Epidermal melanocyte (primary cell): ENCODE data around the gene SLC26A6.

ENCODE experiments used
- DNase-seq: peaks from one replicate; pipeline ENCODE4 v3.0.0; 2011; ENCODE audit warnings: low spot score; ENCODE audit not compliant: insufficient read length

SLC26A6 gene

DNA sequence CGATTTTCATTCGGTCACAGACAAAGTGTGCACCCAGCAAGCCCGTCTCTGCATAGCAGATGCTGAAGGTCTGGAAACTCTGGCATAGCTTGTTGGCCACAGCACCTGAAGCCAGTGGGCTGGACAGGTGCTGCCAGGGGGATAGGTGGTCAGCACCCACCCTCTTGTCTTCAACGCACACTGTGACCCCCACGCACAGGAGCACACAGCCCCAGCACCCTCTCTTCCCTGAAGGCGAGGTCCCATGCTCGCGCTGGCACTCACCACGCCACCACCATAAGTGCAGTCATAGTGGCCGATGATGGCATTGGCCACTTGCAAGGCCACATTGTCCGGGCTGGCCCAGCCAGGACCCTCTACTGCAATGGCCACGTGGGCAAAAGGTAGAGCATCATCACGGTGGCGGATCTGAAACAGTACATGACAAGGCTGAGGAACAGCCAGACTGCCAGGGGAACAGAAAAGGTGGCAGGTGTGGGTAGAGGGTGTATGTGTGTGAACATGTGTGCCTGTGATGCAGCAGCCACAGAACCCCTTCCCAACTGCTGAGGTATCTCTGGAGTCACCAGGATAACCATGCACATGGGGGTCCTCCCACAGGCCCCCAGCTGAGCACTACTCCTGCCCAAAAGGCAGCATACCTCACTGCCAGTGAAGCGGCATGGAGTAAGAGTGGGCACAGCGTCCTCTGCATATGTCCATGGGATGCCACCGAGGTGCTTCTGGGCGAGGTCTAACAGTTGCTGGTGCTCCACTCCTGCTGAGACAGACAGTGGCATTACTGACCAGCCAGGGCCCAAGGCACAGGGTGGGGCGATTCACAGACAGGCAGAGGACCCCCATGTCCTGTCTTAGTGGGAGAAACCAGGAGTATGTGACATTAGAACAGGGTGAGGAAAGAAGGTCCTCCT lies 34.3 kb downstream of the SLC26A6 start:
- DNase-seq: no peak

DNA sequence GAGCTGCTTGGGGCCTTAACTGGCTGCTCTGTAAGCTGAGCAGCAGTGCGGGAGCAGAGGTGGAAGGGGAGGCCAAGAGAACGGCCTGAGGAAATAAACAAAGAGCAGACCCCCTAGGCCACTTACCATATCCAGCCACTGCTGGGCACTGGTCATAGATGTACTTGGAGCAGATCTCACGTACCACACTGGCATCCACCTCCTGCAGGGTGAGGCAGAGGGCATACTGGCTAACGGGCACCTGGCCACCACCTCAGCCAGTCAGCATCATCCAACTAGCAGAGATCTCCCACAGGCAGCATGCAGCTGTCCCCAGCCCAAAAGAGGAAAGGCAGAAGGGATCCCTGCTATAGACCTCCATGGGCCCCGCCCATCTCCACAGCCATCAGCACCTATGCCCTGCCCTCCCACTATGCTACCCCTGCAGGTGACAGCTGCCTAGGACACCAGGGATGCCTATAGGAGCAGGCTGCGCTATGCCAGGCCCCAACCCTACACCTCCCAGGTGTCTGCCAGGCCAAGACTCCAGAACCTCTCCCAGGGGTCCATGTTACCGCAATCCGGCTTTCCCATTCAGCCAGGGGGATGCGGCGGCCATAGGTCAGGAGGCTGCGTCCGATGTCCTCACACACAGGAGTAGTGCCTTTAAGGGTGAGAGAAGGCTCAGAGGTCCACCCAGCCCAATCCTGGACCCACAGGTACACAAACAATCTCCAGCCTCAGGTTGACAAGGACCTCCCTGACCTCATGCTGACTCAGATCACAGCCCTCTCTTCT lies 35.6 kb downstream of the SLC26A6 start:
- no peak for DNase-seq

DNA sequence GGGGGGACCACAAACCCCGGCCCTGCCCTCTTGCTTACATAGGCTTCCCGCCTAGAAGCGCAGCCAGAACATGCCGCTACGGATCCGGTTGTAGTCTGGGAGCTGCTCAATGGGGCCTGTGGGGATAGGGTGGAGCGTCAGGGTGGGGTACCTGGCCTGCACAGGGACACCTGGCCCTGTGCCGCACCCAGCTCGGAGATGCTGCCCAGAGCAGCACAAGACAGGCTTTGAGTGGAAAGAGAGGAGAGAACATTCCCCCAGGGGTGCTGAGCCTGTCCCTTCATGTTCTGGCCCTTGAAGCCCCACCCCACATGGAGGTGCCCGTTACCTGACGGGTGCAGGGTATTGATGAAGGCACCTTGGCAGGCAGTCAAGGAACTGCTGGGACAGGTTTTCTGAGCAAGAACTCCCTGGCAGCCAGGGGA lies 36.2 kb downstream of the SLC26A6 start:
- DNase-seq: no peak

DNA sequence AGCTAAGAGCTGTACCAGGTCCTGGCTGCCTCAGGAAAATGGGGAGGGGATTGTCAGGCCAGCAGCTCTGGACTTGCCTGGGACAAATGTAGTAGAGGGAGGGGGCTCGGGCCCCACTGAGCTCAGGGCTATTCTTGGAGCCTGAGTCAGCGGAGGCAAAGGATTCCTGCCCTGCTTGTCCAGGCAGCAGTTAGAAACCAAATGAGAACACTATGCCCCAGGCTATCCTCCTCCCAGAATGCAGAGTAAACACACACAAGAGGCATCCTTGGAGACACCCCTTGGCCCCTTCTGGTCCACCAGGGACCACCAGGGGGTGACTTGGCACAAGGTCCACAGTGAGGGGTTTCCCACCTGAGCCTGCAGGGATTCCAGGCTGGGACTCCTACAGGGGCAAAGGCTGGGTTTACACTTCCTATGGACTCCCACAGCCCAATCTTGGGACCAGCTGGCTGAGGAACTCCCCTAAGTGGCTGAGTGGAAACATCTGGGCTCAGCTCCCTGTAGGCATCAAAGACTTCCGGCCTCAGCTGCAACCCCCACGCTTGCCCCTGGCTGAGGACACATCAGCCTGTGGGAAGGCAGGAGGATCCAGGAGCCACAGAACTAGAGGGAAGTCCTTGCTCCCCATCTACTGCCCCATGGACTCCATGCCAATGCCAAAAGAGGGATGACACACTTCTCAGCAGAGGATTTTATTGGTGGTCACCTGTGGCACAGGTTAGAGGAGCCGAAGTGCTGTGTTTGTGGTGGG lies 36.8 kb downstream of the SLC26A6 start:
- peak; percentile 93 for DNase-seq

DNA sequence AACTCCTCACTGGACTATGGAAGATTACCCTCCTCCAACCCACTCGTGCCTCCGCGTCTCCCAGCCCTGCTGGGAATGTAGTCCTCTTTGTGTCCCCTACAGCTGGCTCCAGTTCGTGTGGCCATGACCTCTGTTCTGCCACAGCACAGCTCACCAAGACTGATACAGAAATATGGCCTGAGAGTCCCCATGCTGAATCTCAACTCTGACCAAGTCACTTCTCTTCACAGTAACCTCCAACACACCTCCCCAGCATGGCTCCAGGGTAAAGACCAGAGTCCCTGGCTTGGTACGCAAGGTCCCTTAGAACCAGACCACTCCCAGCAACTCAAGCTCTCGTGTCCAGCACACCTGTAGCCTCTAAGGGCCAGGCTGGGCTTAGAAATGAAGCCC lies 37.9 kb downstream of the SLC26A6 start:
- no peak for DNase-seq

DNA sequence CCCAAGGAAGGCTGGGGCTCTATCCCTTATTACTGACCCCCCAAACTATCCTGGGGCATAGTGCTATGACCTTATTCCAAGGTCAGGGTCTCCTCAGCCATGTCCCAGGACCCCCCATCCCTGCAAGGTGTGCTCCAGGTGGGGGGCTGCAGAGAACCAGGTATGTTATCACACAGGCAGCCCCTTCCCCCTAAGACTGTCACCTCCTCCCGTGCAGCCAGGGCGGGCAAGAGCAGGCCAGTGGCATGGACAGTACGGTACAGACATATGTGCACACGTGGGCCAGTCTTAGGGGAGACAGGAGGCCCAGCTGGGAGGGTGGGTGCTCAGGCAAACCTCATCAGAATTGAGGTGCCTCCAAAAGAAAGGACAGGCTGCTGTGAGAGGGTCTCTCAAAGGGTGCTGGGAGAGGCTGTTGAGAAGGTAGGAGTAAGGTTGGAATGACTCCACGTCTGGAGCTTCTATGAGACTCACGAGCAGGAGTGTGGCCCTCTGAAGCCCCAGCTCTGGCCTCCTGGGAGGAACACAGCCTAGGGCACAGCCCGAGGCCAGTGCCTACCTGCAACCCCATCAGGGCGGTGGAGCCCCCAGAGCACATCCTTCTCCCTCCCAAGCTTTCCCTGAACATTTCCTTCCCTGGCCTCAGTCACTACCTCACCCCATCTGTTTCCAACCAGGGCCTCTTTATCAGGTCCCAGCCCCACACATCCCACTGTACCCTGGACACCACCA lies 38.4 kb downstream of the SLC26A6 start:
- no peak for DNase-seq

DNA sequence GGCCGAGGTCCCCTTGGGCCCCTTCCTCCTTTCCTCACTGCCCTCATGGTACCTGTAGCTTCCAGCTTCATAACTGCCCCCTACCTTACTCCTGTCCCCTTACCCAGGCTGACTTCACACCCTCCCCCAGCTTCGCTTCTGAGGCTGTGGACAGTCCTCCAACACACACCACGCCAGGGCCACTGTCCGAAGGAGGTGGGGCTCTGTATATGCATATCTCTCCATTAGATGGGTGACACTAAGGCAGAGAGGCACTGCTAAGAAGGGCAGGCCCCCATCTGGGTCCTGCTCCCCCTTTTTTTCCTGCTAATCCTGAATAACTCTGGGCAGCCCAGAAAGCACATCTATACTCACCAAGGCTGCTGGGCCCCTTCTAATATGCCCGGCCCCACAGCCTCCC lies 39.1 kb downstream of the SLC26A6 start:
- DNase-seq: no peak

DNA sequence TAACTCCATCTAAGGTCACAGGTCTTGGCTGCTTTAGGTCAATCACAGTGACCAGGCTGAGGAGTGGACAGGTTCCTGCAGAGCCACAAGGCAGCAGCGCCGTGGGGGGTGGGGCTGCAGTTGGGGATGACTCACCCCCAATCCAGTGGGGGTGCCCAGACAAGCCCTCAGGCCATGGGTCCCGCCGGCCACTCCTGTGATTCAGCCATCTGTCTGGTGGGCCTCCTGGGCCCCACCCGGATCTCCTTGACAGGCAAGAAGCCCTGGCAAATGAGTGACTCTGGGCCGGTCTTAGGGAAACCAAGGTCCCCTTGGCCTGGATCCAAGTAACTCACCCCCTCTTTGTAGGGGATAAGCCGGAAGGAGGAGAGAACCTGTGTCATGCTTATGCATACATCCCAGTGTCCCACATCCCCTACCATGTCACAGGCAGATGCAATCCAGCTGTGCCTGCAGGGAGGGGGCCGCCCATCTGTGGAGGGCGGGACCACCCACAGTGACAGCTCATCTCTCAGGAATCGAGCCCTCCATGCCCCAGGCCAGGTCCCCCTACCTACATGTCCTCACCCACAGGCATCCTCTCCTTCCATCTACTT lies 39.6 kb downstream of the SLC26A6 start:
- peak; percentile 58 for DNase-seq

DNA sequence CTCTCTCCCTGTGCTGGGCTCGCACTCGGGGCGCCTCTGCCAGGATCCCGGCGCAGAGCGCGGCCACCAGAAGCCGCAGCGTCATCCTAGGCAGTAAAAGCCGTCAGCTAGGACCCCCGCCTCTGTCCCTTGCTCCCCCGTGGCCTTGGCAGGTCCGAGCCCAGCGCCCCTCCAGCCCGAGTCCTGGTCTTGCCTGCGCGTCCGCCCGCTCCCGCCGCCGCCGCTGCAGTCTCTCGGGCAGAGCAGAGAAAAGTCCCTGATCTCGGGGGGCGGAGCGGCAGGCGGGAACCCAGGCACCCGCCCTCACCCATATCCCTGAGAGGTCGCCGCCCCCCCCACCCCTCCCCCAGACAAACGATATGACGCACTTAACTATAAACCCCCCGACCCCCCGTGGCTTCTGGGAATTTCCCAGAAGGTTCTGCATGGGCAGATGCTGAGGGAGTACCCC lies 40.2 kb downstream of the SLC26A6 start, which contains the start of gene COL7A1:
Gene COL7A1 (minus strand): TSS at position 255 of the 451 bp plus-strand sequence. CDS start 170 bp downstream, at position 85.
- DNase-seq: no peak

DNA sequence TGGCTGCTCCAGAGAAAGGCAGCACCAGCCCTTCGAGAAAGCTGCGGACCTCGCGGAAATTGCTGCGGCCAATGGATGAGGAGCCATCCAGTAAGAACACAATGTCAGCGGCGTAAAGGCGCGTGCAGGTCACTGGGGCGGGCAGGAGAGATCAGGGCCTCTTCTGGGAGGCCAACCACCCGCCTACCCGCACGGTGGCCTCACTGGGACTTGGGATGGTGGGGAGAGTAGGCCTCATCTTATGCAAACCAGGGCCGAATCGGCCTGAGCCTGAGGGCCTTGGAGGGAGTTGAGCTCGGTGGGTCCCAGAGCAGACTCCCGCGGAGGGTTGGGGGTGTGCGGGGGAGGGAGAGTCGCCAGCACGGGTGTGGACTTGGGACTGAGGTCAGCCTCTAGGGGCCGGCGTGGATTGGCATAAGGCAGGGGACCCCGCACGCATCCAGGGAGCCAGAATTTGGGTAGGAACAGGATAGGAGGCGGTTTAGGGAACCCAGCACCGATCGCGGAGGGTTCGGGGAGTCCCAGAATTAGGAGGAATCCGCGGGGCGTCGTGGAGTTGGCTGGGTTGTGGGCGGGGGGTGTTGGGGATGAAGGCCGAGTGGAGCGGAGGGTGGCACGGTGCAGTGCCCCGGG lies 40.7 kb downstream of the SLC26A6 start:
- no peak for DNase-seq

DNA sequence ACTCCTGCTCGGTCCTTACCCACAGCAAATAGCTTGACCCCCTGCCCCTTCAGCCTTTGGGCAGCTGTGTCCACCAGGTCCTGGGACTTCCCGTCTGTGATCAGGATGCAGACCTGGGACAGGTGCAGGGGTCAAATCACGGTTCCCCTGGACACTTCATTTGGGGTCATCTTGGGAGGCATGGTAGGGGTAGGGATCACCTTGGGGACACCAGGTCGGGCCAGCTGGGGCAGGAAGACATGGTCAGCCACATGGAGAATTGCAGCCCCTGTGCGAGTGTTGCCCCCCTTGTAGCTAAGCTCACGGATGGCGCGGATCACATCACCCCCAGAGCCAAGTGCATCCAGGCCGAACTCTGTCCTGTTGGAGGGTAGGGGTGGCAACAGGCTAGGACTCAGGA lies 41.9 kb downstream of the SLC26A6 start:
- DNase-seq: no peak

DNA sequence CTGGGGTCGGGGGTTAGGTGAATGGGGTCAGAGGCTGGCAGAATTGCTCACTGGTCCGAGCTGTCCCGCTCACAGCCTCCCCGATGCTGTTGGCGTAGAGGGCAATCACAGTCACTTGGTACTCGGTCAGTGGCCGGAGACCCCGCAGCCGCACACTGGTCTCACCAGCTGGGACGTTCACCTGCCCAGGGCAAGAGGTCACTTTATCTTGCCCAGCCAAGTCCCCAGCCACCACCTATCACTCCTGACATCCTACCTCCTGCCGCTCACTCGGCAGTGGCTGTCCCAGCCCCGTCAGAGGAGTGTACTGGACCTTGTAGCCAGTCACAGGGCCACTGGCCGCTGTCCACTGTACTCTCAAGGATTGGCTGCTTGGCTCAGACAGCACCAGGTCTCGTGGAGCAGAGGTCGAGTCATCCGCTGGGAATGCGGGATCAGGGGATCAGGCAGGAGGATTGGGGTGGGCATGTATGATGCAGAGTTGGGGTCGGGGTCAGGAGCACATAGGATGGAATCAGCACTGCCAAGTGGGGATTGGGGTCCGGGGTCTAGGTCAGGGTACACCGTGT lies 42.7 kb downstream of the SLC26A6 start:
- no peak for DNase-seq

DNA sequence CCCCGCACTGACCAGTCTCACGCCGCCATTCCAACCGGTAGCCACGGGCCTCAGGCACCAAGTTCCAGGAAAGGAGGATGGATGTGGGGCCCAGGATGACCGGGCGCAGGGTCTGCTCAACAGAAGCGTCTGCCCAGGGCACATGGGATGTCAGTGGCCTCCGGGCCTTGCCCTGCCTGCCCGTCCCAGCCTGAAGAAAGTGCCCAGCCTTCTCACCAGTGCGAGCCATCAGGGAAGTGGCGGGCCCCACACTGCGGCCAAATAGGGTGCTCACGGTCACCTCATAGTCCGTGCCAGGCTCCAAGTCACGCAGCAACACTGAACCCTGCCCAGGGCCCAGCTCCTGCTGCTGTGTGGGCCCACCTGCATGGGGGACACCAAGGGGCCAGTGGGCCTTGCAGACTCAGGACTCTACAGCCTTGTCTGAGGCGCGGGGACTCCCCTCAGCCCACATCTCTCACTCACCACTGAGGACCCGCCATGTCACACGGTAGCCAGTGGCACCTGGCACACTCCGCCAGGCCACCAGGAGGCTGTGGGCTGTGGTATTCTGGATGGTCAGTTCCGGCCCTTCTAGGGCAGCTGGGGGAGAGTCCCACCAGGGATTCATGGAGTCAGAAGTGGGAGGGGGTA lies 43.3 kb downstream of the SLC26A6 start:
- no peak for DNase-seq

DNA sequence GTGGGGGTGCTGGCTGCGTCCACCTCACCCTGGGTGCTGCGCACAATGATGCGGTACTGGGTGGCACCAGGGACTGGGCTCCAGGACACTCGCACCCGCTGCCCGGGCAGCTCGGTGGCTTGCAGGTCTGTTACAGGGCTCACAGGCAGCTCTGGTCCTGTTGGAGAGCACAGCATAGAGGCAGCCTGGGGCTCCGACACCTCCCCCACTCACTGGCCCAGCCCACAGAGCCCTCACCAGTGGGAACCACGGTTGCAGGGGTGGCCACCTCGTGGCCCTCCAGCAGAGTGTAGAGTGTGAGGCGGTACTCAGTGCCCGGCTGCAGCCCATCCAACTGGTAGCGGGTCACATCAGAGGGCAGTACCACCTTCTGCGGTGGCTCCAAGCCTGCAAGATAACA lies 43.8 kb downstream of the SLC26A6 start:
- DNase-seq: no peak

DNA sequence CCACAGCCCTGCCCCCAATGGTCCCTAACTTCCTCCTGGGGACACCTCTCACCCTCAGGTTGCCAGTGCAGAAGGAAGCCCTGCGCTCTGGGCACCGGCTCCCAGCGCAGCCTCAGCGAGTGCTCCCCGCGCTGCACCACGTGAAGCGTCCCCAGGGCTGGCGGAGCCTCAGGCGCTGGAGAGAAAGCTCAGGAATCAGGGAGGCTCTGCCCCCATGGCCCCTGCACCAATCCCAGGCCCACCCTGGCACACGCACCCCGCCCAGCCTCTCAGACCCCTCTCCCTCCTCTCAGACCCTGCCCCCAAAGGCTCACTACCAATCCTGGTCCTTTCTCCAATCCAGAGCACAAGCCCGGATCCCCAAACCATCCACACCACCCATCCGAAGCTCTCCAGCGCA lies 47.0 kb downstream of the SLC26A6 start:
- DNase-seq: no peak

DNA sequence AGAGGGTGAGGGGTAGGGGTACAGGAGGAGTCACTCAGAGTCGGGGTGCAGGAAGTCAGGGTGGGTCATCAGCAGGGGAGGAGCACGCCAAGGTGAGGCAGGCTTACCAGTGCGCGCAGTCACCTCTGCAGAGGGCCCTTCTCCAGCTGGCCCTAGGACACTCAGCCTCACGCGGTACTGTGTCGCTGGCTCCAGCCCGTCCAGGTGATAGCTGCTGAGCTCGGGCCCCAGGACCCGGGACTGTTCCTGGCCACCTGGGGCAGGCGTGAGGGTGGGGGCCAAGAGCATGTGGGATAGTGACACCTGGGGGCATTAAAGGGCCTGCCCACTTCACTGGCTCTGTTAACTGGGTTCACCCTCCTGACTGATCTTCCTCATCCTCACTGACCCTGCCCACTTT lies 47.6 kb downstream of the SLC26A6 start:
- no peak for DNase-seq

DNA sequence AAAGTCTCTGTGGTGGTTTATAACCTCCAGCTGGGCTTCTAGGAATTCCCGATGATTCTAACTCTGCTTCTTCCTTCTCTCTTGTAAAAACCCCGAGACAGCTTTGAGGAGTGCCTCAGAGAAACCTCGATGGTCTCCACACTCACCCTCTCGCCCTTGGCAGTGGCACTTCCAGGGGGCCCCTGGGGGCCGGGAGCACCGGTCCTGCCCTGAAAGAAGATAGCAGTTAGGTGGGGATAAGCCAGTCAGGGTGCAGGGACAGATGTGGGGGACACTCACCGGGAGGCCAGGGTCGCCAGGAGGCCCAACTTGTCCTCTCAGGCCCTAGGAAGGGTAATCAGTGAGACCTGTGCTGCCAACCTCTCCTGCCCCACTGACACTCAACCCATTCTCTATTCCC lies 49.9 kb downstream of the SLC26A6 start:
- DNase-seq: no peak

DNA sequence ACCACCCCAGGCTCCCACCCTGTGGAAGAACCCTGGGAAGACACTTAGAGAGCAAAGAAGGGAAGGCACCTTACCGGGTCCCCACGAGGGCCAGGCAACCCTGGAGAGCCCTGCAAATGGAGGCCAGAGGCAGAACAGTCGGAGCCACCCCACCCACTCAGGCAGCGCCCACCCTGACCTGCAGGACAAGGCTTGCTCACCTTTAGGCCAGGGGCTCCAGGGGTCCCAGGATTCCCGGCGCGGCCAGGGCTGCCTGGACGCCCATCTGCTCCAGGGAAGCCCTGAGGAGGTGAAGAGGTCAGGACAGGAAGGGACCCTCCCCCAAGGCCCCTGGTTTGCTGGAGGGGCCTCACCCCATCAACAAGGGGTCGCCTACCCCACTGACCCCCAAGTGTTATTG lies 50.4 kb downstream of the SLC26A6 start:
- DNase-seq: no peak
